Measurements from ENCODE around the gene MYMK. TPM values are rescaled to one million over a fixed set of nuclear protein-coding genes. Genes with fewer than 3 reads are reported as not detected.

The MYMK gene
- total RNA-seq, 4 donors from 2014 or later: not detected

DNA sequence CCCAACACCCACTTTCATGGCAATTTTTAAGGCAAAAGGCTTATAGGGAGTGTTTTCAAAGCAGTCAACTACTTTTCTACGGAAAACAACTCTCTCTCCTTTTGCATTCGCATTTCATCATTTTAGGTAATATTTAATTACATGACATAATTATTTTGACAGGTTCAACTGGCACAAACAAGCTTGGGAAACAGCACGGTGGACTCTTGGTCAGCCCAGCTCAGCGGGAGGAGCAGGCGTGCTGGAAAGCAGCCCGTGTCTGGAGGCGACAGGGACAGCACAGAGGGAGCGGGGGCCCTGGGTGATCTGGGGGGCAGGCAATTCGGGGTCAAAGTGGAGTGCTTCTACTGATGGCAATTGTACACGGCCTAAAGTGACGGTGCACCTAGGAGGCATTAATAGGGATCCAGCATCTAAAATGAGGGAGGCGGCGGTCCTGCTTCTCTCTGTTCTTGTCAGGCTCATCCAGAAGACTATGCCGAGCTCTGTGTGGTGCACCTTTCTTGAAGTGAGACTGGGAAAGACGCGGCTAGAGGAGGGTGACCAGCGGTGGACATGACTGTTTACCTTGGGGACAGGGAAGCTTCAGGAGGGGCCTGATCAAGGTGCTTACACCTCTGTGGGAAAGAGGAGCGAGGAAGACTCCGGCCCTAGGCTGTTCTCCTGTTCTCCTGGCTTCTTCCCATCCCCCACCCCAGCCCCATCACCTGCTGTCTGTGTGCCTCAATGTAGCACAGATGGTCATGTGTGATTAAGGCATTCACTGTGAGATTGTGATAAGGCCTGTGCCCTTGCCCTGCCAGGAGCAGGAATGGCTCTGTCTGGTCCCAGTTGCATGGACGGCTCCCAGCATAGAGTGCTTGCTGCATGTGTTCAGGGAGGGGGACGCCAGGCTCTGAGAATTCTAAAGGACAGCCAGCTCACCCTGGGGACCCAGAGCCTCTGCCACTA is 3.4 kb downstream of the MYMK start:
- 90 to 95% methylated on average over 9 to 11 of the region's 21 CpGs for WGBS, 2 donors (ENCODE audit: low coverage in 1 of 2)
- peaks cover 0 to 10% (median 0%) of the 10 kb centered on the region in 3 donors for H3K4me1 ChIP-seq
- H3K27ac ChIP-seq: no peak overlapping the region
- H3K27me3 ChIP-seq: peaks cover 9% of the 10 kb centered on the region
- no peak overlapping the region for H3K4me3 ChIP-seq
- H3K9me3 ChIP-seq: no peaks in the 10 kb centered on the region
- no peaks in the 10 kb centered on the region for H3K36me3 ChIP-seq
- no peak for ATAC-seq
- TF ChIP-seq POLR2AphosphoS5 (IDR thresholded peaks at IDR 0.05) (no peak), POLR2A (IDR thresholded peaks at IDR 0.05) (no peak), EP300 (IDR thresholded peaks at IDR 0.05) (no peak)
- TF ChIP-seq, protein P1, sequence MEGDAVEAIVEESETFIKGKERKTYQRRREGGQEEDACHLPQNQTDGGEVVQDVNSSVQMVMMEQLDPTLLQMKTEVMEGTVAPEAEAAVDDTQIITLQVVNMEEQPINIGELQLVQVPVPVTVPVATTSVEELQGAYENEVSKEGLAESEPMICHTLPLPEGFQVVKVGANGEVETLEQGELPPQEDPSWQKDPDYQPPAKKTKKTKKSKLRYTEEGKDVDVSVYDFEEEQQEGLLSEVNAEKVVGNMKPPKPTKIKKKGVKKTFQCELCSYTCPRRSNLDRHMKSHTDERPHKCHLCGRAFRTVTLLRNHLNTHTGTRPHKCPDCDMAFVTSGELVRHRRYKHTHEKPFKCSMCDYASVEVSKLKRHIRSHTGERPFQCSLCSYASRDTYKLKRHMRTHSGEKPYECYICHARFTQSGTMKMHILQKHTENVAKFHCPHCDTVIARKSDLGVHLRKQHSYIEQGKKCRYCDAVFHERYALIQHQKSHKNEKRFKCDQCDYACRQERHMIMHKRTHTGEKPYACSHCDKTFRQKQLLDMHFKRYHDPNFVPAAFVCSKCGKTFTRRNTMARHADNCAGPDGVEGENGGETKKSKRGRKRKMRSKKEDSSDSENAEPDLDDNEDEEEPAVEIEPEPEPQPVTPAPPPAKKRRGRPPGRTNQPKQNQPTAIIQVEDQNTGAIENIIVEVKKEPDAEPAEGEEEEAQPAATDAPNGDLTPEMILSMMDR (IDR thresholded peaks at IDR 0.05): no peak

DNA sequence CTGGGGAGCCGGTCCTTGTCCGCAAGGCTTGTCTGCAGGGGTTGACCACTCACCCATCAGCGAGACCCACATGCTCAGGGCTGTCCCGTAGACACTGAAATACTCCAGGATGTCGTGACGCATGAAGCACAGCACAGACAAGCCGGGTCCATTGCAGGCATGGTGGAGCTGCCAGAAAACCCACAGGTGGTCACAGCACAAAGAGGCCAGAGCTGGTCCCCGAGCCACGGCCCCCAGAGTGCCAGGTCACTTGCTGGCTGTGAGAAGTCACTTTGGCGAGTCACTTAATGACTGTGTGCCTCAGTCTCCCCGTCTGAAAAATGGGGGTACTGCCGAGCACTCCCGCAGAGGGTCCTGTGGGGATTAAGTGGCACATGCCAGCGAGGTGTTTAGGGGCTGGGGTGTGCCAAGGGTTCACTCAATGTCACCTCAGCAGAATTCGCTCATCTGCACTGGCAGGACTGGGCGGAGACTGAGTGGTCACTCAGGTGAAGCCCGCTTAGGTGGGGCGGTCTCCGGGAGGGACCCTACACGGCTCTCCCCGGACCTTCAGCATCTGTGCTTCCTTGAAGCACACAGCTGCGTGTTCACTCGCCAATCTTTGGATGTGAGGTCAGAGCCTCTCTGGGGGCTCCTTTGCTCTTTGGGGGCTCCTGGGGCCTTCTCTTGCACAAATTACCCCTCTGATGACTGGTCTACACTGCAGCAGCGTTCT is 4.5 kb downstream of the MYMK start:
- TF ChIP-seq POLR2A (IDR thresholded peaks at IDR 0.05): no peak
- no peak for TF ChIP-seq EP300 (IDR thresholded peaks at IDR 0.05)
- no peak for TF ChIP-seq POLR2AphosphoS5 (IDR thresholded peaks at IDR 0.05)
- TF ChIP-seq, protein P1 (IDR thresholded peaks at IDR 0.05): no peak
- Histone ChIP-seq H3K4me1 (peaks cover 0 to under 1% (median 0%) of the 10 kb centered on the region in 3 donors), H3K9me3 (no peaks in the 10 kb centered on the region), H3K27me3 (peaks cover 19% of the 10 kb centered on the region), H3K36me3 (no peaks in the 10 kb centered on the region), H3K27ac (no peak overlapping the region), H3K4me3 (no peak overlapping the region)
- ATAC-seq: no peak
- 82% methylated on average over 13 of the region's 24 CpGs; no CpG with 5 or more reads in 1 of the 2 donors for WGBS, 2 donors (ENCODE audit: low coverage in 1 of 2)

DNA sequence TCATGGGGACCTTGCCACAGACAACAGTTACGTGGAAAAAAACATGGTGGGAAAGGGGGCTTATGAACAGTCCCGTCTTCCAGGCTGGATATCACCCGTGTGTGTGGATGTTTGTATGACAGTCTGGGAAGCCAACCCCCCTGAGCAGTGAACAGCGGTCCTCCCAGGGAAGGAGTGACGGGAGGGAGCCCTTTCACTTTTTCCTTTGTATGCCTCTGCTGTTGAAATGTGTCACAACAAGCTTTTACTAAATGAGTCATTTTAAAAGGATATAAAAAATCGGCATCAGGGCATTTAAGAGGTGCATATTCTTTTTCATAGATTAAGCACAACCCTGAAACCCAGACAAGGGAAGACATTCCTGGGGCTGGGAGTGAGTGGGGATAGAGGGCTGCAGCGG is 5.1 kb downstream of the MYMK start:
- no peaks in the 10 kb centered on the region for H3K36me3 ChIP-seq
- TF ChIP-seq POLR2AphosphoS5 (IDR thresholded peaks at IDR 0.05) (no peak), EP300 (IDR thresholded peaks at IDR 0.05) (no peak), POLR2A (IDR thresholded peaks at IDR 0.05) (no peak)
- TF ChIP-seq, protein P1 (IDR thresholded peaks at IDR 0.05): no peak
- no peak overlapping the region for H3K4me3 ChIP-seq
- ATAC-seq: no peak
- no peaks in the 10 kb centered on the region for H3K9me3 ChIP-seq
- WGBS, 2 donors (ENCODE audit: low coverage in 1 of 2): 60 to 72% methylated on average over 6 to 7 of the region's 7 CpGs
- no peak overlapping the region for H3K27ac ChIP-seq
- peaks cover 25% of the 10 kb centered on the region for H3K27me3 ChIP-seq
- peaks cover 0 to 7% (median 3%) of the 10 kb centered on the region in 3 donors for H3K4me1 ChIP-seq

DNA sequence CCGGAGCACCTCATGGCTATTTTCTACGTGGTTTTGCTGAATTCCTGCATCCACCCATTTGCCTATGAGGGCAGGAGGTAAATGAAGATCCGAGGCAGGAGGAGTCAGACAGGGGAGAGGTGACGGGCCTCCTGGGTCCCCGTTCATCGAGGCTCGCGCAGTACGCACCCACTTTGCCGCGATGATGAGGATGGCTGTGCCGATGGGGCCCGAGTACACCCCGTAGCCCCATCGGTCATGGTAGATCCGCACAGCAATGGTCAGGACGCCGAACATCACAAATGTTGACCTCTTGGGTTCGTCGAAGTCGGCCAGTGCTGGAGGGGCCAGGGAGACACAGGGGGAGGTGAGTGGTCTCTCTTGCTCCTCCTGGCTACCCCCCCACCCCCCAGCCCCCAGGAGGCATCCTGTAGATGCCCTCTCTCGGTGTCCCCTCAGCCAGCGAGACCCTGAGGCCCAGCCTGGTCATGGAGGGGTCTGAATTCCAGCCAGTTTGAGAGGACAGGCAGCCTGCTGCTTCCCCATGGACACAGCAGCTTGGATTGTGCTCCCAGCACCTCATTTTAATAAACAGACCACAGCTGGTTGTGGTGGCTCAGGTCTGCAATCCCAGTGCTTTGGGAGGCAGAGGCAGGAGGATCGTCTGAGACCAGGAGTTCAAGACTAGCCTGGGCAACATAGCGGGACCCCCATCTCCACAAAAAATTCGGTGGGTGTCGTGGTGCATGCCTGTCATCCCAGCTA is 5.9 kb downstream of the MYMK start:
- peaks cover 0 to 11% (median 7%) of the 10 kb centered on the region in 3 donors for H3K4me1 ChIP-seq
- no peaks in the 10 kb centered on the region for H3K9me3 ChIP-seq
- 87 to 90% methylated on average over 5 to 19 of the region's 27 CpGs for WGBS, 2 donors (ENCODE audit: low coverage in 1 of 2)
- TF ChIP-seq EP300 (IDR thresholded peaks at IDR 0.05): no peak
- TF ChIP-seq, protein P1 (IDR thresholded peaks at IDR 0.05): no peak
- no peak for TF ChIP-seq POLR2A (IDR thresholded peaks at IDR 0.05)
- no peak for TF ChIP-seq POLR2AphosphoS5 (IDR thresholded peaks at IDR 0.05)
- H3K36me3 ChIP-seq: no peaks in the 10 kb centered on the region
- H3K27me3 ChIP-seq: peaks cover 29% of the 10 kb centered on the region
- no peak overlapping the region for H3K27ac ChIP-seq
- H3K4me3 ChIP-seq: no peak overlapping the region
- no peak for ATAC-seq
